ENCODE measurements around the gene CNTN5. TPM values are rescaled to one million over a fixed set of nuclear protein-coding genes. Genes with fewer than 3 reads are reported as not detected.

The CNTN5 gene
- polyA plus RNA-seq, 1 of the 3 experiments (the other 2 are of a cell fraction), result not detected

- CTCF ChIA-PET, result interaction anchor here (1.4 kb wide), 1 partner anchor 8 kb away, joined by 3 read pairs; no protein-coding TSS in a partner anchor
- Histone ChIP-seq H3F3A (replicated peaks; ENCODE audit: insufficient read depth) (no peaks in the 10 kb centered on the region), H3K4me1 (ENCODE audit: control insufficient read depth in 1 of 2, insufficient read depth in 2 of 2, low read depth in 1 of 2, low read length in 1 of 2) (no peaks in the 10 kb centered on the region; a peak in 1 of 4 replicates), H3K9me3 (no peaks in the 10 kb centered on the region), H3K27ac (ENCODE audit: low read depth in 2 of 2, low read length in 1 of 2) (no peak overlapping the region), H3K27me3 (ENCODE audit: insufficient read depth) (no peaks in the 10 kb centered on the region; the same call in 1 of the 2 replicates), H3K9me2 (0 out of 2 replicates have a peak, but pooled peaks cover 3% of the 10 kb centered on the region), H3K4me2 (no peak overlapping the region), H2AFZ (ENCODE audit: low read depth) (no peak overlapping the region), H3K4me3 (ENCODE audit: low read depth in 2 of 2, low read length in 1 of 2) (no peak overlapping the region), H3K9ac (no peak overlapping the region), H4K20me1 (ENCODE audit: insufficient read depth) (no peaks in the 10 kb centered on the region), H3K79me2 (ENCODE audit: insufficient read depth) (no peaks in the 10 kb centered on the region), H3K36me3 (replicated peaks in 1 of 2; ENCODE audit: control insufficient read depth in 1 of 2, insufficient read depth in 2 of 2, low read length in 1 of 2) (no peaks in the 10 kb centered on the region)
- no peak for DNase-seq
- no peak for TF ChIP-seq EP300 (IDR thresholded peaks at IDR 0.05; ENCODE audit: borderline replicate concordance in 1 of 2, low read depth in 1 of 2, low read length in 1 of 2)
- TF ChIP-seq FOXJ3 (CRISPR knock-in tag; IDR thresholded peaks at IDR 0.05), result no peak
- TF ChIP-seq CHD2 (IDR thresholded peaks at IDR 0.05; ENCODE audit: low read length, partially characterized antibody), result no peak
- no peak for TF ChIP-seq FOXM1 (IDR thresholded peaks at IDR 0.05; ENCODE audit: low read depth)
- no peak for TF ChIP-seq JUND (IDR thresholded peaks at IDR 0.05)
- no peak for TF ChIP-seq REST (IDR thresholded peaks at IDR 0.05; ENCODE audit: low read depth, low read length)
- no peak for TF ChIP-seq TEAD4 (IDR thresholded peaks at IDR 0.05; ENCODE audit: borderline replicate concordance, insufficient read depth)
- TF ChIP-seq GATA2 (CRISPR knock-in tag; IDR thresholded peaks at IDR 0.05), result no peak
- TF ChIP-seq PBX3 (IDR thresholded peaks at IDR 0.05), result no peak
- no peak for TF ChIP-seq EZH2phosphoT487 (IDR thresholded peaks at IDR 0.05; ENCODE audit: borderline replicate concordance, low read depth)
- TF ChIP-seq MXI1 (IDR thresholded peaks at IDR 0.05; ENCODE audit: low read depth, low read length), result no peak
- TF ChIP-seq POLR2AphosphoS5 (IDR thresholded peaks at IDR 0.05; ENCODE audit: low read depth, low read length), result no peak
- TF ChIP-seq SIN3A (IDR thresholded peaks at IDR 0.05; ENCODE audit: borderline replicate concordance, low read depth, low read length), result no peak
- no peak for TF ChIP-seq GABPA (IDR thresholded peaks at IDR 0.05; ENCODE audit: low read depth)
- no peak for TF ChIP-seq ELF1 (IDR thresholded peaks at IDR 0.05)
- 3% methylated on average over 1 of the region's 1 CpG for WGBS (ENCODE audit: low lambda C conversion rate)
- POLR2A ChIA-PET, result no interaction called here
Measured at GRCh38 chr11:99418927-99419720, 398.4 kb downstream of the CNTN5 start.

All from SK-N-SH (cell line).